ENCODE results near the gene HECTD4. TPM values are rescaled to one million over a fixed set of nuclear protein-coding genes. Genes with fewer than 3 reads are reported as not detected.

HECTD4 gene
- total RNA-seq, 1 experiment from 2014 or later, result 30.0 TPM

GRCh38 chr12:112299704-112300103 is 82.5 kb downstream of the HECTD4 start:
- Histone ChIP-seq H3K9me3 (ENCODE audit: control insufficient read depth, low read depth, low read length) (peaks cover 6% of the 10 kb centered on the region), H3K23ac (ENCODE audit: insufficient read length, low read depth, low read length) (no peak overlapping the region), H2AFZ (ENCODE audit: low read length) (no peak overlapping the region), H4K20me1 (ENCODE audit: control insufficient read depth, insufficient read depth, insufficient read length) (no peaks in the 10 kb centered on the region), H2AK5ac (ENCODE audit: insufficient read length, low read length) (no peak overlapping the region), H3K27ac (ENCODE audit: insufficient read length, low read depth, low read length) (no peak overlapping the region), H4K8ac (replicated peaks; ENCODE audit: insufficient read length, low read depth, low read length) (no peak overlapping the region), H3K79me1 (ENCODE audit: insufficient read depth, low read depth, low read length, poor library complexity, severe bottlenecking) (no peaks in the 10 kb centered on the region), H2BK5ac (ENCODE audit: insufficient read length, low read length) (no peak overlapping the region), H2BK12ac (ENCODE audit: insufficient read length, low read depth, low read length) (no peak overlapping the region), H2BK120ac (ENCODE audit: low read depth, low read length, poor library complexity, severe bottlenecking) (no peak overlapping the region), H4K91ac (ENCODE audit: insufficient read length, low read depth, low read length) (no peak overlapping the region), H3K9ac (ENCODE audit: extremely low read depth, insufficient read length, low read length) (no peak overlapping the region), H3K4me1 (ENCODE audit: insufficient read depth, low read length) (no peaks in the 10 kb centered on the region), H3K18ac (ENCODE audit: insufficient read length, low read depth, low read length) (no peak overlapping the region), H3T11ph (ENCODE audit: low read length) (no peak overlapping the region), H3K4ac (ENCODE audit: low read depth, low read length) (no peak overlapping the region), H3K4me2 (ENCODE audit: insufficient read depth, insufficient read length, low read length) (no peak overlapping the region), H3K79me2 (ENCODE audit: insufficient read depth, low read length) (no peaks in the 10 kb centered on the region; the same call in 1 of the 2 replicates), H3K56ac (ENCODE audit: insufficient read length, low read depth, low read length) (no peak overlapping the region), H4K5ac (ENCODE audit: insufficient read length, low read depth, low read length) (no peak overlapping the region), H2BK15ac (ENCODE audit: low read depth, low read length) (no peak overlapping the region), H2BK20ac (ENCODE audit: low read depth, low read length, poor library complexity, severe bottlenecking) (no peak overlapping the region), H3K14ac (ENCODE audit: insufficient read depth, low read length) (no peak overlapping the region), H3K23me2 (ENCODE audit: insufficient read length, low read depth, low read length, poor library complexity, severe bottlenecking) (no peaks in the 10 kb centered on the region), H3K27me3 (ENCODE audit: insufficient read depth, low read length) (no peaks in the 10 kb centered on the region)
- Mint-ChIP-seq H3K4me3 (no peak overlapping the region), H3K4me1 (0 out of 4 replicates have a peak, but pooled peaks cover 0 to 3% of the 10 kb centered on the region in 2 experiments), H3K36me3 (ENCODE audit: insufficient read depth in 1 of 3, low read depth in 3 of 3) (peaks cover 0 to 9% (median 0%) of the 10 kb centered on the region in 3 experiments; a peak in 1 of 7 replicates), H3K9me3 (no peaks in the 10 kb centered on the region), H3K27me3 (ENCODE audit: low read depth) (no peaks in the 10 kb centered on the region), H3K27ac (no peak overlapping the region)
- WGBS (ENCODE audit: extremely low coverage, insufficient read length, low lambda C conversion rate), result no CpG with 5 or more reads among the region's 3 CpGs
- DNase-seq, result no peak
- TF ChIP-seq, protein P1, sequence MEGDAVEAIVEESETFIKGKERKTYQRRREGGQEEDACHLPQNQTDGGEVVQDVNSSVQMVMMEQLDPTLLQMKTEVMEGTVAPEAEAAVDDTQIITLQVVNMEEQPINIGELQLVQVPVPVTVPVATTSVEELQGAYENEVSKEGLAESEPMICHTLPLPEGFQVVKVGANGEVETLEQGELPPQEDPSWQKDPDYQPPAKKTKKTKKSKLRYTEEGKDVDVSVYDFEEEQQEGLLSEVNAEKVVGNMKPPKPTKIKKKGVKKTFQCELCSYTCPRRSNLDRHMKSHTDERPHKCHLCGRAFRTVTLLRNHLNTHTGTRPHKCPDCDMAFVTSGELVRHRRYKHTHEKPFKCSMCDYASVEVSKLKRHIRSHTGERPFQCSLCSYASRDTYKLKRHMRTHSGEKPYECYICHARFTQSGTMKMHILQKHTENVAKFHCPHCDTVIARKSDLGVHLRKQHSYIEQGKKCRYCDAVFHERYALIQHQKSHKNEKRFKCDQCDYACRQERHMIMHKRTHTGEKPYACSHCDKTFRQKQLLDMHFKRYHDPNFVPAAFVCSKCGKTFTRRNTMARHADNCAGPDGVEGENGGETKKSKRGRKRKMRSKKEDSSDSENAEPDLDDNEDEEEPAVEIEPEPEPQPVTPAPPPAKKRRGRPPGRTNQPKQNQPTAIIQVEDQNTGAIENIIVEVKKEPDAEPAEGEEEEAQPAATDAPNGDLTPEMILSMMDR (conservative IDR thresholded peaks at IDR 0.05), result no peak

Measured in H9 (cell line).